OCI-LY1 (cell line): ENCODE results near the gene RPL23.
A peak's percentile ranks its signal among the peaks of the same experiment; 100 is the strongest.

Experiments used
- H2AFZ ChIP-seq: fragments of 200-600 bp; sonication (generic), shearing (Covaris generic); 2 replicates; pipeline ENCODE4 v1.6.0; 2014; ENCODE audit warnings: antibody characterized with exemption, mild to moderate bottlenecking, low read length
- H3F3A ChIP-seq: fragments of 200-600 bp; sonication (generic), shearing (Covaris generic); 2 replicates; pipeline ENCODE4 v1.6.0; 2014; ENCODE audit warnings: mild to moderate bottlenecking, antibody characterized with exemption, low read length, moderate library complexity; ENCODE audit not compliant: insufficient read depth
- H3K27ac ChIP-seq: fragments of 200-600 bp; sonication (generic); 2 replicates; pipeline ENCODE4 v1.5.1; 2014; ENCODE audit warnings: low read length, mixed run types, mild to moderate bottlenecking, low read depth; ENCODE audit not compliant: poor library complexity, severe bottlenecking
- H3K27me3 ChIP-seq: fragments of 200-600 bp; sonication (generic); 2 replicates; pipeline ENCODE4 v1.6.0; 2014; ENCODE audit warnings: antibody characterized with exemption, mild to moderate bottlenecking, low read length, moderate library complexity; ENCODE audit not compliant: insufficient read depth
- H3K36me3 ChIP-seq: fragments of 200-600 bp; sonication (generic); 2 replicates; pipeline ENCODE4 v1.6.1; 2014; ENCODE audit warnings: mild to moderate bottlenecking, antibody characterized with exemption, low read length, moderate library complexity, mixed read lengths; ENCODE audit not compliant: insufficient read depth
- H3K4me1 ChIP-seq: fragments of 200-600 bp; sonication (generic); 2 replicates; pipeline ENCODE4 v1.5.1; 2014; ENCODE audit warnings: mild to moderate bottlenecking, low read length, moderate library complexity; ENCODE audit not compliant: insufficient read depth, severe bottlenecking
- H3K4me2 ChIP-seq: fragments of 200-600 bp; sonication (generic), shearing (Covaris generic); 2 replicates; pipeline ENCODE4 v1.6.1; 2014; ENCODE audit warnings: low read length
- H3K4me3 ChIP-seq: fragments of 200-600 bp; sonication (generic); 2 replicates; pipeline ENCODE4 v1.5.1; 2014; ENCODE audit warnings: low read length, low read depth, mild to moderate bottlenecking, mixed read lengths; ENCODE audit not compliant: poor library complexity, severe bottlenecking
- H3K79me2 ChIP-seq: fragments of 200-600 bp; shearing (Covaris generic); 2 replicates; pipeline ENCODE4 v1.6.1; 2016; ENCODE audit warnings: mixed run types, low read length, mixed read lengths; ENCODE audit not compliant: insufficient read depth
- H3K9ac ChIP-seq: fragments of 200-600 bp; sonication (generic), shearing (Covaris generic); 2 replicates; pipeline ENCODE4 v1.6.1; 2014; ENCODE audit warnings: mild to moderate bottlenecking, low read length, mixed read lengths
- H3K9me2 ChIP-seq: fragments of 200-600 bp; sonication (generic), shearing (Covaris generic); 2 replicates; pipeline ENCODE4 v1.6.1; 2014; ENCODE audit warnings: low read depth, mild to moderate bottlenecking, low read length, mixed read lengths
- H3K9me3 ChIP-seq: fragments of 200-600 bp; shearing (Covaris generic); 2 replicates; pipeline ENCODE4 v1.6.1; 2014; ENCODE audit warnings: low read length, mixed read lengths
- H4K20me1 ChIP-seq: fragments of 200-600 bp; sonication (generic), shearing (Covaris generic); 2 replicates; pipeline ENCODE4 v1.6.0; 2016; ENCODE audit warnings: mild to moderate bottlenecking, low read length; ENCODE audit not compliant: insufficient read depth
- EZH2 ChIP-seq: fragments of 200-600 bp; sonication (generic), shearing (Covaris generic); IDR thresholded peaks from 2 replicates; pipeline ENCODE4 v1.8.0; 2017; ENCODE audit warnings: borderline replicate concordance, mixed run types, mild to moderate bottlenecking, antibody characterized with exemption, low read length, moderate library complexity, mixed read lengths
- TF ChIP-seq, protein P1 (sequence below): fragments of 200-600 bp; sonication (generic), shearing (Covaris generic); IDR thresholded peaks from 2 replicates; pipeline ENCODE4 v1.5.1; 2017; ENCODE audit warnings: mild to moderate bottlenecking, antibody characterized with exemption, low read length, moderate library complexity, mixed read lengths

RPL23 gene

GRCh38 chr17:38897176-38897575 is 43.7 kb upstream of the RPL23 start:
- H3K36me3 ChIP-seq = peaks cover 55% of the 10 kb centered on the region

DNA sequence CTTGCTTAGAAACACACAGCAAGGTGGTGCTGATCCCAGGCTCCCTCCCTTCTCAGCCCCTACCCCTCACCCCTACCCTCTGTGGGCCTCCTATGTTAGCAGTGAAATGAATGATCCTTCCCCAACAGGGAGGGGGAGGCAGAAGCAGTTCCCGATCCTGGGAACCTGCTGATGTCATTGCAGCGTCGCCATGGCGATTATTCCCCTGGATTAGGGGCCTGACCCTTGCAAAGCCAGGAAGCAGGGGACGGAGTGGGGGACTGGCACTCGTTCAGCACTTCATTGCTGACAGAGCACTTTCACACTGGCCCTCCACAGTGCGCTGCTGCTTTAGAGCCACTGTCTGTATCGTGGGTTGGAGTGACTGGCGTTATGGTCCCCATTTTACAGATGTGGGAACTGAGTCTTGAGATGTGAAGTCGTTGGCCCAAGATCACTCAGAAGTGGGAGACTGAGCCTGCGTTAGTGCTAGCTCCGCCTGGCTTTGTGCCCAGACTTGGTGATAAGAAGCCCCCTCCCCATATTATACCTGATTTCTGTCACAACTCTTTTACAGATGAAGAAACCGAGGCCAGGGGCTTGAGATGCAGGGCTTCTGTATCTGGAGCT is 42.9 kb upstream of the RPL23 start:
- Histone ChIP-seq H3K4me3 (no peak overlapping the region), H3K27me3 (no peaks in the 10 kb centered on the region), H3K36me3 (peaks cover 60% of the 10 kb centered on the region), H3K9ac (no peak overlapping the region), H3K9me2 (no peaks in the 10 kb centered on the region), H3K79me2 (no peaks in the 10 kb centered on the region), H4K20me1 (no peaks in the 10 kb centered on the region), H3K27ac (no peak overlapping the region), H3K4me2 (no peak overlapping the region), H3F3A (no peaks in the 10 kb centered on the region), H3K4me1 (peaks cover 48% of the 10 kb centered on the region), H2AFZ (no peak overlapping the region), H3K9me3 (no peaks in the 10 kb centered on the region)
- TF ChIP-seq EZH2 = no peak
- TF ChIP-seq, protein P1, sequence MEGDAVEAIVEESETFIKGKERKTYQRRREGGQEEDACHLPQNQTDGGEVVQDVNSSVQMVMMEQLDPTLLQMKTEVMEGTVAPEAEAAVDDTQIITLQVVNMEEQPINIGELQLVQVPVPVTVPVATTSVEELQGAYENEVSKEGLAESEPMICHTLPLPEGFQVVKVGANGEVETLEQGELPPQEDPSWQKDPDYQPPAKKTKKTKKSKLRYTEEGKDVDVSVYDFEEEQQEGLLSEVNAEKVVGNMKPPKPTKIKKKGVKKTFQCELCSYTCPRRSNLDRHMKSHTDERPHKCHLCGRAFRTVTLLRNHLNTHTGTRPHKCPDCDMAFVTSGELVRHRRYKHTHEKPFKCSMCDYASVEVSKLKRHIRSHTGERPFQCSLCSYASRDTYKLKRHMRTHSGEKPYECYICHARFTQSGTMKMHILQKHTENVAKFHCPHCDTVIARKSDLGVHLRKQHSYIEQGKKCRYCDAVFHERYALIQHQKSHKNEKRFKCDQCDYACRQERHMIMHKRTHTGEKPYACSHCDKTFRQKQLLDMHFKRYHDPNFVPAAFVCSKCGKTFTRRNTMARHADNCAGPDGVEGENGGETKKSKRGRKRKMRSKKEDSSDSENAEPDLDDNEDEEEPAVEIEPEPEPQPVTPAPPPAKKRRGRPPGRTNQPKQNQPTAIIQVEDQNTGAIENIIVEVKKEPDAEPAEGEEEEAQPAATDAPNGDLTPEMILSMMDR = no peak

More at GRCh38 chr17:38897176-38897575, 43.7 kb upstream of the RPL23 start:
- Histone ChIP-seq H3K9me3 (no peaks in the 10 kb centered on the region), H3K79me2 (no peaks in the 10 kb centered on the region), H3K27ac (peak overlapping the region; percentile 91), H4K20me1 (no peaks in the 10 kb centered on the region), H3K9ac (no peak overlapping the region), H2AFZ (no peak overlapping the region), H3K9me2 (no peaks in the 10 kb centered on the region), H3K4me1 (peaks cover 41% of the 10 kb centered on the region), H3K27me3 (no peaks in the 10 kb centered on the region), H3K4me3 (no peak overlapping the region), H3F3A (no peaks in the 10 kb centered on the region), H3K4me2 (no peak overlapping the region)
- TF ChIP-seq EZH2 = no peak
- TF ChIP-seq, protein P1 = no peak

- H3K36me3 ChIP-seq = peaks cover 57% of the 10 kb centered on the region; the same call in 1 of the 2 replicates
- H4K20me1 ChIP-seq = no peaks in the 10 kb centered on the region
Measured at GRCh38 chr17:38894276-38894675, 40.8 kb upstream of the RPL23 start.

More at GRCh38 chr17:38894276-38894675, 40.8 kb upstream of the RPL23 start:
- H3K27ac ChIP-seq = peak overlapping the region; percentile 92
- no peak overlapping the region for H3K4me3 ChIP-seq
- H3K79me2 ChIP-seq = no peaks in the 10 kb centered on the region
- H3K4me1 ChIP-seq = peaks cover 67% of the 10 kb centered on the region
- H3K9me3 ChIP-seq = no peaks in the 10 kb centered on the region
- H3K27me3 ChIP-seq = no peaks in the 10 kb centered on the region
- no peak overlapping the region for H2AFZ ChIP-seq
- H3F3A ChIP-seq = no peaks in the 10 kb centered on the region
- no peak overlapping the region for H3K9ac ChIP-seq
- H3K4me2 ChIP-seq = no peak overlapping the region
- no peak for TF ChIP-seq EZH2
- TF ChIP-seq, protein P1 = no peak
- H3K9me2 ChIP-seq = no peaks in the 10 kb centered on the region
